Psoas muscle (tissue), 8 donors: ENCODE data around the gene TMEM108. TPM values are rescaled to one million over a fixed set of nuclear protein-coding genes. Genes with fewer than 3 reads are reported as not detected.

Experiments
- ATAC-seq, 4 donors: fragments of 200-7000 bp; cut with Tn5 transposase; one replicate each; pipeline ENCODE4 v1.9.1; 2020; ENCODE audit warnings: moderate library complexity in 3 of 4, mild to moderate bottlenecking in 2 of 4
- DNase-seq, 2 donors: peaks; one replicate each; pipeline ENCODE4 v3.0.0-alpha.2; 2020
- H3K27ac ChIP-seq: fragments of 200-600 bp; one replicate; pipeline ENCODE4 v1.8.0; 2022
- H3K27me3 ChIP-seq, 3 donors: fragments of 200-600 bp in 1 of 3; one replicate each; pipeline versions ENCODE4 v1.6.1 to v1.8.0; 2013 to 2022; ENCODE audit warnings: low read length in 2 of 3, mild to moderate bottlenecking in 2 of 3, moderate library complexity in 1 of 3; ENCODE audit not compliant: insufficient read depth in 3 of 3
- H3K36me3 ChIP-seq, 2 donors: fragments of 200-600 bp in 1 of 2; one replicate each; pipeline versions ENCODE4 v1.6.1 to v1.8.0; 2013 to 2022; ENCODE audit warnings: low read depth in 1 of 2, mild to moderate bottlenecking in 1 of 2, moderate library complexity in 1 of 2; ENCODE audit not compliant: insufficient read depth in 1 of 2
- H3K4me1 ChIP-seq: fragments of 200-600 bp; one replicate; pipeline ENCODE4 v1.8.0; 2022
- H3K4me3 ChIP-seq: fragments of 200-600 bp; one replicate; pipeline ENCODE4 v1.8.0; 2022; ENCODE audit warnings: mild to moderate bottlenecking
- H3K9me3 ChIP-seq: fragments of 200-600 bp; one replicate; pipeline ENCODE4 v1.8.0; 2022
- WGBS, 3 donors: extraction: QIAGEN DNeasy Blood & Tissue Kit; methylation state at CpG; one replicate each; pipeline versions ENCODE4 v1.1.6 to v1.1.7; 2013; 5-methylcytosine and 5-hydroxymethylcytosine counted together
- intact Hi-C, 2 donors: fragments of 100-400 bp; cut with DNase I; formaldehyde crosslinking; loops; one replicate each; pipeline versions ENCODE4 v1.11.0 to v1.14.2; 2022
- polyA plus RNA-seq, 3 donors: library from polyadenylated mRNA; stranded (reverse); fragments of 200-250 nt; gene quantifications; one replicate each; pipeline ENCODE4 v1.2.3, GENCODE V29; 2013
- total RNA-seq, 4 donors: library from RNA; stranded (reverse); fragmentation: NEBNext Ultra II Directional in 2 of 4; extraction: Animal tissue kit (Norgen Biotek cat#: 25700) in 2 of 4; gene quantifications; one replicate each; pipeline versions ENCODE4 v1.2.1 to v1.2.4, GENCODE V29; 2021 to 2023
- TF ChIP-seq, protein P1 (sequence below): fragments of 200-600 bp; IDR thresholded peaks from one replicate; pipeline ENCODE4 v1.8.0; 2022; ENCODE audit warnings: antibody characterized with exemption
- donor health status: healthy with polysubstance abuse.
- donor health status: DM: no; HTN: no; CAD: no; lungs with moderate emphysema.
- donor health status: Bipolar disorder and iron deficiency.
- donor health status: healthy.
- donor health status: DM: yes; HTN: yes; CAD: no.
- donor health status: DM: no; HTN: no; CAD: no.
- donor health status: DM: no; HTN: no; CAD: no.
- donor health status: DM: yes; HTN: yes; CAD: no.

Gene TMEM108
- total and polyA plus RNA-seq, 7 donors: 2.4 to 10.5 (median 6.5) TPM

DNA sequence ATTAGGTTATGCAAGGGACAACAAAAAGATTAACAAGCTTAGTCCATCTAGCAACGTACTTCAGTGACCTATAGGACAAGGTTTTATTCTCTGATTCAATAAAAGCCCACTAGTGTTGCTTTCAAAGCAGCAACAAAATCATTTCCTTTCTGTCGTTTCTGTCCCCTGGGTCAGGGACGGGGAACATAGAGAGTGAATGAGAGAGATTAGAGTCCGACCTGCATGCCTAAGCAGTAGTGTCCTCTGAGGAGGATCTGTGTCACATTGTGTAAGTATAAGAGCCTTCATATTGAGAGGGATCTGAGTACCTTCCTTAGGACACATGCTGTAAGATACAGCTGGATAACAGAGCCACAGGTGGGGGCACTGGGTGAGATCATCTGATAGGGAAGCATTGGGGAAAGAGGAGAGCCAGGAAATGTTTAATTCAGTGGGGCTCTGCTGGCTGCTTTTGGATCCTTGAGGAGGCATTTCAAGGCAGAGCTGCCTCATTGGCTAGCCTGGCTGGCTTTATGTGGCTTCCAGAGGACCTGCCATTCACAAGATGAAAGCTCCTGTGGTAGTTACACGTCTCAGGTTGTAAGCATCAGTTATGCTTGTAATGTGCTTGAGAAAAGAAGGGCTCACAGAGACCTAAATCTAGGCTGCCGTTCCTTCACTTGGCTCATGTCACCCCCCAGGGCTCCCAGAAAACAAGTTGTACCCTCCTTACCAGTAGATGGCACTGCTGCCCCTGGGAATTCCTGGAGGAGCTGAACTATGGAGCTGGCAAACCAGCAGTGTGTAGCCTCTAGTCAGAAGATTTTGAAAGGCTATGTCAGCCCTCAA is 2.7 kb downstream of the TMEM108 start:
- Histone ChIP-seq H3K27me3 (no peaks in the 10 kb centered on the region), H3K4me1 (peaks cover 9% of the 10 kb centered on the region), H3K4me3 (peak overlapping the region; percentile 19), H3K36me3 (peaks cover 3 to 4% of the 10 kb centered on the region in 2 donors), H3K9me3 (no peaks in the 10 kb centered on the region), H3K27ac (peak overlapping the region; percentile 44)
- WGBS, 3 donors: 8 to 17% (median 8%) methylated on average over 6 of the region's 6 CpGs
- intact Hi-C loops: loop anchor here (2.0 kb wide), 2 partner anchors 344 to 384 kb away; no protein-coding TSS in a partner anchor
- peak; percentile 67 to 81 for DNase-seq
- TF ChIP-seq, protein P1, sequence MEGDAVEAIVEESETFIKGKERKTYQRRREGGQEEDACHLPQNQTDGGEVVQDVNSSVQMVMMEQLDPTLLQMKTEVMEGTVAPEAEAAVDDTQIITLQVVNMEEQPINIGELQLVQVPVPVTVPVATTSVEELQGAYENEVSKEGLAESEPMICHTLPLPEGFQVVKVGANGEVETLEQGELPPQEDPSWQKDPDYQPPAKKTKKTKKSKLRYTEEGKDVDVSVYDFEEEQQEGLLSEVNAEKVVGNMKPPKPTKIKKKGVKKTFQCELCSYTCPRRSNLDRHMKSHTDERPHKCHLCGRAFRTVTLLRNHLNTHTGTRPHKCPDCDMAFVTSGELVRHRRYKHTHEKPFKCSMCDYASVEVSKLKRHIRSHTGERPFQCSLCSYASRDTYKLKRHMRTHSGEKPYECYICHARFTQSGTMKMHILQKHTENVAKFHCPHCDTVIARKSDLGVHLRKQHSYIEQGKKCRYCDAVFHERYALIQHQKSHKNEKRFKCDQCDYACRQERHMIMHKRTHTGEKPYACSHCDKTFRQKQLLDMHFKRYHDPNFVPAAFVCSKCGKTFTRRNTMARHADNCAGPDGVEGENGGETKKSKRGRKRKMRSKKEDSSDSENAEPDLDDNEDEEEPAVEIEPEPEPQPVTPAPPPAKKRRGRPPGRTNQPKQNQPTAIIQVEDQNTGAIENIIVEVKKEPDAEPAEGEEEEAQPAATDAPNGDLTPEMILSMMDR: peak; percentile 76
- peak; percentile 74 to 83 (median 80) for ATAC-seq

DNA sequence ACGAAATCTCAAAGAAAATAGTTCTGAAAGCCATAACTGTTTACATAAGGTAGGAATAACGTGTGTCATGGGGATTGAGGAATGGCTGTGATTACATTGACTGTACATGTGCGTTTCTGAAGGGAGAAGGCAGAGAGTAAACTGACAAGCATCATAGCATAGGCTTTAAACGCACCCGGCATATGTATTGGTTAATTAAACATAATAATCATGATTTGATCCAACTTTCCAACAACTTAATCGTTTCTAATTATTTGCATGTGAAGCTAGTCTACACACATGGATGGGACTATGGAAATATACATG is 3.3 kb downstream of the TMEM108 start:
- H3K36me3 ChIP-seq: peaks cover 3 to 9% of the 10 kb centered on the region in 2 donors
- H3K4me1 ChIP-seq: peaks cover 9% of the 10 kb centered on the region
- no peaks in the 10 kb centered on the region for H3K9me3 ChIP-seq
- H3K27ac ChIP-seq: no peak overlapping the region
- intact Hi-C loops: loop anchor here (2.0 kb wide), 2 partner anchors 343 to 383 kb away; no protein-coding TSS in a partner anchor
- no peaks in the 10 kb centered on the region for H3K27me3 ChIP-seq
- ATAC-seq (no peak), DNase-seq (no peak)
- 41 to 47% (median 45%) methylated on average over 6 of the region's 6 CpGs for WGBS, 3 donors
- TF ChIP-seq, protein P1: no peak
- no peak overlapping the region for H3K4me3 ChIP-seq

DNA sequence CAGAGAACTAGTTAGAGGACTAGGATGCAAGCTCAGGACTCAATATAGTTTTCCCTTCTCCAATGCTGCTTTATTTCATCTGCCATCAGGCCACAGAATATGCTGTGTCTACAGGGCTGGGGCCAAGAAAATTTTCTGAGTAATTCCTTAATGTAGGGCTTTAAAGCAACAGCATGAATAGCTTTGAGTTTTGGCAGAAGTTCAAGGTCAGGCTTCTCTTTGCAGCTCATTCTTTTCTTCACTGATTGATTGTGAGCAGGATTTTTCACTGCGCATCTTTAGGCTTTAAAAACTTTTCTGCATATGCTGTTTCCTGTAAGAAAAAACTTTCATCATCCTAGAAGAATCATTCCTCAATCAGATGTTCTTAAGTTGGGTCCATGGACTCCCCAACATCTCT is 4.6 kb downstream of the TMEM108 start:
- WGBS, 3 donors: 75 to 88% (median 77%) methylated on average over 1 of the region's 1 CpG
- no peak overlapping the region for H3K4me3 ChIP-seq
- peaks cover 9% of the 10 kb centered on the region for H3K4me1 ChIP-seq
- intact Hi-C loops: no loop called here
- no peak overlapping the region for H3K27ac ChIP-seq
- peaks cover 3 to 15% of the 10 kb centered on the region in 2 donors for H3K36me3 ChIP-seq
- TF ChIP-seq, protein P1: no peak
- no peak for ATAC-seq
- no peaks in the 10 kb centered on the region for H3K27me3 ChIP-seq
- DNase-seq: no peak
- H3K9me3 ChIP-seq: no peaks in the 10 kb centered on the region

DNA sequence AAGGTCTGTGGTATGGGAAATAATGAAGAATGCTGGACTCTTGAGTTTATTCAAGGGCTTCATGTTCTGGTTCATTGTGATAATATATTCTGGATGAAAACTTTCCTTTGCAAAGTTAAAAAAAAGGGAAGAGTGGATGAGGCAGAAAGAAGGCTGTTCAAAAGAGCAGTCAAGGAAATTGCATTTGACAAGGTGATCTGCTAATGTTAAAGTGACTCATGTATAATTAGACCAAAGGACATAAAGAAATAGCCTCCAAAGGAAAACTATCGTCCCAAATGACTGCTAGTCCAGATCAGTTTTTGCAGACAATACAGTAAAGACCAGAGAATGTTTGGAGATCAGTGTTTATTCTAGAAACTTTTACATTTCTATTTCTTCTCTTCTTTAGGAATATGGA is 9.8 kb downstream of the TMEM108 start:
- H3K9me3 ChIP-seq: no peaks in the 10 kb centered on the region
- TF ChIP-seq, protein P1: no peak
- no peak for DNase-seq
- no peak overlapping the region for H3K4me3 ChIP-seq
- H3K27me3 ChIP-seq: no peaks in the 10 kb centered on the region
- WGBS, 3 donors: 66 to 79% (median 70%) methylated on average over 1 of the region's 1 CpG
- H3K4me1 ChIP-seq: no peaks in the 10 kb centered on the region
- intact Hi-C loops: no loop called here
- no peak overlapping the region for H3K27ac ChIP-seq
- no peak for ATAC-seq
- peaks cover 3 to 15% of the 10 kb centered on the region in 2 donors for H3K36me3 ChIP-seq
